ENCODE measurements around the gene FILIP1L.

Gene FILIP1L

GRCh38 chr3:99927671-99928457 is 186.4 kb downstream of the FILIP1L start:
- TF ChIP-seq, protein P1, sequence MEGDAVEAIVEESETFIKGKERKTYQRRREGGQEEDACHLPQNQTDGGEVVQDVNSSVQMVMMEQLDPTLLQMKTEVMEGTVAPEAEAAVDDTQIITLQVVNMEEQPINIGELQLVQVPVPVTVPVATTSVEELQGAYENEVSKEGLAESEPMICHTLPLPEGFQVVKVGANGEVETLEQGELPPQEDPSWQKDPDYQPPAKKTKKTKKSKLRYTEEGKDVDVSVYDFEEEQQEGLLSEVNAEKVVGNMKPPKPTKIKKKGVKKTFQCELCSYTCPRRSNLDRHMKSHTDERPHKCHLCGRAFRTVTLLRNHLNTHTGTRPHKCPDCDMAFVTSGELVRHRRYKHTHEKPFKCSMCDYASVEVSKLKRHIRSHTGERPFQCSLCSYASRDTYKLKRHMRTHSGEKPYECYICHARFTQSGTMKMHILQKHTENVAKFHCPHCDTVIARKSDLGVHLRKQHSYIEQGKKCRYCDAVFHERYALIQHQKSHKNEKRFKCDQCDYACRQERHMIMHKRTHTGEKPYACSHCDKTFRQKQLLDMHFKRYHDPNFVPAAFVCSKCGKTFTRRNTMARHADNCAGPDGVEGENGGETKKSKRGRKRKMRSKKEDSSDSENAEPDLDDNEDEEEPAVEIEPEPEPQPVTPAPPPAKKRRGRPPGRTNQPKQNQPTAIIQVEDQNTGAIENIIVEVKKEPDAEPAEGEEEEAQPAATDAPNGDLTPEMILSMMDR (IDR thresholded peaks at IDR 0.05), result no peak

GRCh38 chr3:99925584-99926230 is 188.6 kb downstream of the FILIP1L start:
- TF ChIP-seq, protein P1 (IDR thresholded peaks at IDR 0.05), result no peak

GRCh38 chr3:99923873-99924272 is 190.4 kb downstream of the FILIP1L start:
- TF ChIP-seq, protein P1 (IDR thresholded peaks at IDR 0.05), result no peak

DNA sequence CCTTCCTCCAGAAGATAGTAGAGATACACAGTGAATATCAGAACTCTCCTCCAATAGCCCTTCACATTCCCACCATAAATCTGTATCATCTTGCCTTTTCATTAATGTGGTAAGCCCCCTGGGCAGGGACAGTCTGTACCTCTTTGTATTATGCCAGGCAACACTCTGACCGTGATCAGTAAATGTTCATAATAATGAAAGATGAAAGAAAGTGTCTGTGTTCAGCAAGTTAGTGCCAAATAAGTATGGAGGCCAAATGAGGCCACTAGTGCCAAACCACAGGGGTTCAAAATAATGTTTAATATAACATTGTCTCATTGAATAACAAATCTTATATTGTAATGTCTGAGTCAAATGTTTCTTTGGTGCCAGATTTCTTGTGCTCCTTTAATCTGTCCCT is 192.3 kb downstream of the FILIP1L start:
- TF ChIP-seq, protein P1 (IDR thresholded peaks at IDR 0.05), result no peak

DNA sequence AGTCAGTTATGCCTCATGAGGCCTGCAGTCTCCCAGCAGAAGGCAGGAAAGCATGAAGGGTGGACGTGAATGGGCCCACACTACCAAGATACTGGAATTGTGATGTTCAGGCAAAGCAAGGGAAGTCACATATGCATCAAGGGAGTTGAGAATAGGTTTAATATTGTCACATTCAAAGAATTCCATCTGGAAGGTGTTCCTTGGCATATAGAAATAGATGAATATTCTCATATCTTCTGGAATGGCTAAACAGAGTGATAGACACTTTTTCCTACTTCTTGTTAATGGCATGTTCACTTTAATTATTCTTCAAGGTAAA is 193.0 kb downstream of the FILIP1L start:
- TF ChIP-seq, protein P1 (IDR thresholded peaks at IDR 0.05), result no peak

DNA sequence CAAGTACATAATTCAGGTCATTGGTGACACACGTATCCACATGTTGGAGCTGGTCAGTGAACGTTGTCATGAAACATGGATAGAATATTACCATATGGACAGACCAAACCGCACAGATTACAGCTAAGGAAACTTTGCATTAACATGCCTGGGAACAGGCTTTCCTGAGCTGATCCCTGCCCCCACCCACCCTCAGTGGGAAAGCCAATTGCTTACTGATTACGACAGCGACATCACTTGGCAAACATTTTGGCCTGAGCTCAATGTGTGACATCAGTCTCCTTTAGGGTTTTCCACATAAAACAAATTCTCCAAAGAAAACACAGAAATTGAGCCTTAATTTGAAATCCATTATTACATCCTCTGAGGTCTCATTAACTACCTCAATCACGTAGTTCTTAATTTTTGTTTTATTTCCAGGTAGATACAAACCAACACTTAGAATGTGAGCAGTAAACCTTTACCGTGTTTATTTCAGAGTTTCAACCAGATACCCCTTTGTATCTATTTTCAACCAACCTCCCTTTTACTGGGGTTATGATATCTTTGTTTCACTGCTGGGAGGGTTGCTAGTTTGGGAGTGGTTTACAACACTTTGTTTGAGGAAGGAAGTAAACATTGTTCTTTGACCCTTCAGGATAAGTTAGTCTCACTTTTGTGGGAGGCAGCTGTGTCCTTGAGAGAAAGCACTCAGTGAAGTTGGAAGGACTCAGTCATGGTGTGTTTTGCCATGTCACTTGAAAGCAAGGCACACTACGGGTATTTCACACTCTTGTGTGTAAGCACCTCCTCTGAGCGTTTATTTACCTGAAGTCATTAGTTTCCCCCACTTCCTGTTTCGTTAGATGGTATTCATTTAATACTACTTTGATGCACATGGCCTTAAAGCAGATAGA is 193.6 kb downstream of the FILIP1L start:
- TF ChIP-seq, protein P1 (IDR thresholded peaks at IDR 0.05), result no peak

DNA sequence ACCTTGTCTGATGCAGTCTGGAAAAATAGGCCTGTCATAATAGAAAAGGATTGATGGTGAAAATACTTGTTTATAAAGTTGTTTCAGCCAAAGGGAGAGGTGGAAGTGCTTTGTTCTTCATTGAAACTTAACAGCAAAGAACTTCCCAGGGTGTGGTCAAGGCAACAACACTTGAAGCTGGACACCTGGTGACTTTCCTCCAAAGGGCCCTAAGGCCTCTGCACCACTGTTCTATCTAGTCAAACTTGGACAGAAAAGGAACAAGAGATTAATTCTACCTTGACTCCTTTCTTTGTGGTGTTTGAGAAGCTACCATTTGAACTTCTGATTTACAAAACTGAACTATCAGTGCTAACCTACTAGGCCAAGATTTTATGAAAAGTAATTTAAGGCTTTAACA is 194.6 kb downstream of the FILIP1L start:
- TF ChIP-seq, protein P1 (IDR thresholded peaks at IDR 0.05), result no peak
